ENCODE data around the gene DFFA.
A peak's percentile ranks its signal among the peaks of the same experiment; 100 is the strongest.

Gene DFFA, protein sequence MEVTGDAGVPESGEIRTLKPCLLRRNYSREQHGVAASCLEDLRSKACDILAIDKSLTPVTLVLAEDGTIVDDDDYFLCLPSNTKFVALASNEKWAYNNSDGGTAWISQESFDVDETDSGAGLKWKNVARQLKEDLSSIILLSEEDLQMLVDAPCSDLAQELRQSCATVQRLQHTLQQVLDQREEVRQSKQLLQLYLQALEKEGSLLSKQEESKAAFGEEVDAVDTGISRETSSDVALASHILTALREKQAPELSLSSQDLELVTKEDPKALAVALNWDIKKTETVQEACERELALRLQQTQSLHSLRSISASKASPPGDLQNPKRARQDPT

DNA sequence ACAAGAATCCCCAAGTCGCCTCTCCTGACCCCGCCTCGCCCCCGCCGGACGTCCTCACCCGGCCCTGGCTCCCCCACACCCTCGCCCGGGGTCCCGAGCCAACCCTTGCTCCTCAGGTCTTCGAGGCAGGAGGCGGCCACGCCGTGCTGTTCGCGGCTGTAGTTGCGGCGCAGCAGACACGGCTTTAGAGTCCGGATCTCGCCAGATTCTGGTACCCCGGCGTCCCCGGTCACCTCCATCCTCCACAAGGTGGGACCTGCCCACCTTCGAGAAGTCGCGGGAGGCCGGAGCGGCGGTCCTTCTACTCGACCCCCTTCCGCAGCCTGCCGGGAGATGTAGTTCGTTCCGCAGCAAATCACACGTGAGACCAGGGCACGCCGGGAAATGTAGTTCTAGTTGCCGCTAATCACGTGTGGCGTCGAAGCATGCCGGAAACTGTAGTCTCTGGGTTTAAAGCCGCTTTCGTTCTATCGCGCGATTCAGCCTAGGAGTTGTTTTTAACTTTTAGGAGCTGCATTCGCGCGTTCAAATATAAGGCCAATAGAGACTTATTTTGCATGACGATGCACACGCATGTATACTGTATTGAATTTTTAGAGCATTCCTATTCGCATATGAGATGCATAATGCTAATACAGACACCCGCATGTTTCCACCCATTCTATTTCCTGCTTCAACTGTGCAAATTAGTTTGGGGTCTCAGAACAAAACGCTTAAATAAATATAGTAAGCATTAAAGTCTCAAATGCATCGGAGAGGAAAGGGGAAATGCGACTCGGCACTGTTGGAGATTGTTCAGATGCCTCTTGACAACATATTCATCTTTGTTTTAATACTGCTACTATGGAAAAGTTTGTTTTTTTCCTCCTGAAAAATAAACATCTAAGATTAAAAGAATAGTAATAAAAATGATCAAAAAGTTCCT lies at the start of gene DFFA:
DFFA (minus strand) TSS at position 310 of the 925 bp plus-strand sequence; CDS start at position 239, 71 bp downstream.
- no peak for TF ChIP-seq CTCF (IDR thresholded peaks at IDR 0.05; ENCODE audit: low read depth, low read length)
- peak; percentile 82 for DNase-seq (ENCODE audit: extremely low read depth, low read depth)

- no peak for DNase-seq (ENCODE audit: extremely low read depth, low read depth)
- no peak for TF ChIP-seq CTCF (IDR thresholded peaks at IDR 0.05; ENCODE audit: low read depth, low read length)
Measured at GRCh38 chr1:10521537-10522157, 49.3 kb upstream of the DFFA start.

DNA sequence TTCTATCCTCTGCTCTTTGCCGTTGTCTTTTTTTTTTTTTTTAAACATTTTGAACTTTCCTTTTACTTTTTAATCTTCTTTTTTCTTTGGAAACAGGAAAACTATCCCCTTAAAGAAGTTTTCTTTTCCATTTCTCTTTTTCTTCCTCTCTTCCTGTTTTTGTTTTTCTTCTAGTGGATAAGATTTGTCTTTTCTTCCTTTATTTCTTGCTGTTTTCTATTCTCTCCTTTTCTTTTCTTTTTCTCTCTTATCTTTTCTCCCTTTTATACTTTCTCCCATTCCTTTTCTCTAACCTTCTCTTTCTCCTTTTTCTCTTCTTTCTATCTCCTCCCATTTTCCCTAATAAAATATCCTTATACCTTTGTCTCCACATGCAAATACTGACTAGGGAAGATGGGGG lies 48.6 kb upstream of the DFFA start:
- no peak for DNase-seq (ENCODE audit: extremely low read depth, low read depth)
- TF ChIP-seq CTCF (IDR thresholded peaks at IDR 0.05; ENCODE audit: low read depth, low read length), result no peak

DNA sequence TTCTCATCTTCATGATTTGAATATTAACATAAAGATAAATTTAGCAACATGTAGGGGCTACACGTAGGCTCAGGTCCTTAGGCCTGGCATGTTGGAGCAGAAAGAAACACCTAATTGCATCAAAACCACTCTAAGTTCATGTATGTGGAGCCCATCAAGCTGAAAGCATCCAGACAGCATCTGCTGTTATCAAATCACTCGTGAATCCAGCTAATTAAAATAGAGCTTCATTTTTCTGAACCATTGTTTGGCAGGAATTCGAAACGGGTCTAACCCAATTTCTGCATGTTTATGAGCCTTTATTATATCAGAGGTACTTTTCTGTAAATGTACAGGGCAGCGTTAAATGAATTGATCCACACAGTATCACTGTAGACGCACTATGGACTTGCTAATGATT lies 48.2 kb upstream of the DFFA start:
- TF ChIP-seq CTCF (IDR thresholded peaks at IDR 0.05; ENCODE audit: low read depth, low read length), result no peak
- DNase-seq (ENCODE audit: extremely low read depth, low read depth), result no peak

DNA sequence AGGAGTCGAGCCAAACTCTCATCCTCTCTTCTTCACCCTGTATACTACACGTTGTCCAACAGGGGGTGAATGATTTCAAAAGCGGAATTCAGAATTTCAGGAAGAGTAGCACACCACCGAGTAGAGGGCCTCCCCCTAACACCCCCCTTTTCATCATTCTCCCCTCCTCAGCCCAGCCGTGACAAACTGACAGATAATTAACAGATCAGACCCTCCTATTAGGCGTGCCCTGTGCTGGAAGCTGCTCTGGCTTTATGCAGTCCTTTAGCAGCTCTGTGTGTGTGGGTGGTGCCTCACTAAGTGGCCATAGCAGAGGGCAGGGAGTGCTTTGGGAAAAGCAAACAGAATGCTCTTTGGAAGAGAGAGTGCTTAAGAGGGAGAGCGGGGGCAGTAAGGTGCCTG lies 46.7 kb upstream of the DFFA start:
- TF ChIP-seq CTCF (IDR thresholded peaks at IDR 0.05; ENCODE audit: low read depth, low read length), result no peak
- no peak for DNase-seq (ENCODE audit: extremely low read depth, low read depth)

DNA sequence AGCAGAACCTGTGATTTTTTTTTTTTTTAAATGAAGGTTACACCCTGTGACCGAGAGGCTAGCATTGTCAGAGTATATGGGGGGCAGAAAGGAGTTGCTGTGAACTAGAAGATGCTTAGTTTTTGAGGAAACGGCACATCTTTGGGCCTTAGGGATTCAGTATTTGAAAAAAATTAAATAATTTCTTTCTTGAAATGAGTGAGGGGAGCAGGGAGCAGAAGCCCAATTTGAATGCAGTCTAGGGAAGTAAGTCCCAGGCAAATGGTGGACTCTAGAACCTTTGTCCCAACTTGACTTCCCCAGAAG lies 45.3 kb upstream of the DFFA start:
- no peak for TF ChIP-seq CTCF (IDR thresholded peaks at IDR 0.05; ENCODE audit: low read depth, low read length)
- DNase-seq (ENCODE audit: extremely low read depth, low read depth), result no peak

Measured in AG09319 (cell line).